Activated CD8-positive, alpha-beta memory T cell treated with anti-CD3 and anti-CD28 coated beads for 24 hours (primary cell): ENCODE results near the gene HMCN2.
A peak's percentile ranks its signal among the peaks of the same experiment; 100 is the strongest.

Experiments
- DNase-seq: peaks from one replicate; pipeline ENCODE4 v3.0.0-alpha.2; 2020

HMCN2 gene

DNA sequence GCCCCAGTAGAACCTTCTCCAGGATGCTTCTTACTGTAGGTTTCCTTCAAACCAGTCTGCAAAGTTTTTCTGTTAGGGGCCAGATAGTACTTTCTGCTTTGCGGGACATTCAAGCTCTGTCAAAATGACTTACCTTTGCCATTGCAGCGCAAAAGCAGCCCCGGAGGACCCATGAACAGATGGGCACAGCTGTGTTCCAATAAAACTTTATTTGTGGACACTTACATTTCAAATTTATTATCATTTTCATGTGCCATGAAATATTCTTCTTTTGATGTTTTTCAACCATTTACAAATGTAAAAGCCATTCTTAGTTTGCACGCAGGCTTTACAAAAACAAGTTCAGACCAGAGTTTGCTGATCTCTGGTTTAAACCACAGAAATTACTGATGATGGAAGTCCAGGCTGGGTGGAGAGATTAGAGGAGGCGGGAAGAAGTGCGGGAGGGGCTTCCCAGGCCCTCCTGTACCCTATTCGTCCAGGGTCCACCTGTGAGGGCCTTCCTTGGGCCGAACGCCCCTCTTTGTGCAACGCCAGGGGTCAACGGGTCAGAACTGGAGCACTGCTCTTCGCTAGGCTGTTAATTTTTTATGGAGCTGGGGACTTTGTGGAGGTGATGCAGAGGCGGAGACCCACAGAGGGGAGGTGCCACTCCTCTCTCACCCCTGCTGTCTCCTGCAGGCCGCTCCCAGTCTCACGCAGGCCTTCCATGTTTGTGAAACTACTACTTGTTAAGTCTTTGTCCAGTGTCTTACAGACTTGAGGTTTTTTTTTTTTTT is 171.6 kb downstream of the HMCN2 start:
- DNase-seq, result no peak

DNA sequence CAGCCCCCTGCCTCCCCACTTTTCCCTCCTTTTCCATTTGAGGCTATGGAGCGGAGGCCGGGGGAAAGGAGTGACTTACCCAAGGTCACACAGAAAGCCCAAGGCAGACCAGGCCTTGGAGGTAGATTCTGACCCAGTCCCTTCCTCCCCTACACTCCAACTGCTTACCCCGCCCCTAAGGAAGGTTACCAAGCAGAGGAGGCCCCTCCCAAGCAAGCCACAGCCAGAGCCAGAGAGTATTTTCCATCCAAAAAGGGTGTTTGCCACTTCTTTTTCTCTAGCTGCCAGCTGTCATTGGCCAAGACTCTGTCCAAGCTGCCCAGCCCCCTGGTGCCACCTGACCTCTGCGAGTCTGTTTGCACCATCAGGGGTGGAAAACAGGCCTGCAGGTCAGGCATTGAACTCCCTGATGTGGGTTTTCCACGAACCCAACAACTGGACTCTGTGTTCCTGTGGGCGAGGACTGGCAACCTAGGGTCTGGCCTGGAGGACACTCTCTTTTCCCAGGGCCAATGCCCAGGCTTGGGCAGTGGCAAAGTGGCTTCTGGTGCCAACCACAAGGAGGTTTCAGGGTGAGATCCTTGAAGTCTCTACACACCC is 172.9 kb downstream of the HMCN2 start:
- DNase-seq, result no peak

DNA sequence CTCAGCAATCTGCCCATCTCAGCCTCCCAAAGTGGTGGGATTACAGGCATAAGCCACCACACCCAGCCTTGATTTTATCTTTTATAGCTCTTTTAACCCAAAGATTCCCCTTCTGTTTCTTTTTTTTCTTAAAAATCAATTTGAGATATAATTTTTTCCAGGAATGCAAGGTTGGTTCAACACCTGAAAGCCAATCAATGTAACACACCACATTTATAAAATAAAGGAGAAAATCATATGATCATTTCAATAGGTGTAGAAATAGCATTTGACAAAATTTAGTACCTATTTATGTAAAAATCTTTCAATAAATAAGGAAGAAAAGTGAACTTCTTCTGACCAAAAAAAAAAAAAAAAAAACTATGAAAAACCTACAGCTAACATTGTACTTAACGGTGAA is 175.5 kb downstream of the HMCN2 start:
- no peak for DNase-seq

DNA sequence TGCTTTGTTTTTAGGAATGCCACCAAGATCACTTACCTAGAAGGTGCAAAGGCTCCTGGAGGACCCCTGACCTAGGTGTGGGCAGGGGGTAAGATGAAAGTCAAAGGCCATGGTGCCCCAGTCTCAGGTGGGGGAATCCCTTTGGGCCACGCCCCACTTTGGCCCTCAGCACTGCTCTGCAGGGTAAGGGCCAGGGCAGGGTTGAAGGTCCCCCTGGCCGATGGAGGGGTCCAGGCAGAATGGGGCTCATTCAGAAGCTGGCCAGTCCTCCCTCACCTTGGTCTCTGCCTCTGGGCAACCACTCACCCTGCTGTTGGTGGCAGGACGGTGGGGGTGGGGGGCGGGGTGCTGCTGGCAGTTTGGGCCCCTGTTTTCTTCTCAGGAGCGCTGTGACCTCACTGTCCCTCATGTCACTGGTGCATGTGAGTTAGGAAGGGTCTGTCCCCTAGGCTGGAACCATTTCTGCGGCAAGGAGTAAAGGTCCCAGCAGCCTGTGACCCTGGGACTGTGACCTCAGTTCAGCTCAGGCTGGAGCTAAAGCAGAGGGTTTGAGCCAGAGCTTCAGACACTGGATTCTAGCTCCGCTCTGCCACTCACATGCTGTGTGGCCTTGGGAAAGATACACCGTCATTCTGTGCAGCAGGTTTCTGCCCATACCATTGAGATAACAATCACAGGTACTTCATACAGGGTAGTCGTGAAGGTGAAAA is 177.3 kb downstream of the HMCN2 start:
- DNase-seq, result no peak

DNA sequence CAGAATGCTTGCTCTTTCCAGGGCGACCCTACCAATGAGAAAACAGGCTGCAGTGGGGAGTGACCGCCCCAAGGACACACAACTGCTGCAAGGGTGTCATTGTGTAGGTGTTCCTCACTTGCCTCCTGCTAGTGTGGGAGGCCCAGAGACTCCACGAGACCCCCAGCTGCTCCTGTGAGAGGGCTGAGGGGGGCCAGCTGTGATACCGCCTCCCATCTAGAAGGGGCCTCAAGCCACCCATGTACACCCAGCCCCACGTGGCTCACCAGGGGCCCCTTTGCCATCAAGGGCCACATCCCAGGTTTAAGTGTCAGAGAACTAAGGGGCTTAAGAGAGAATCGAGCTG is 177.9 kb downstream of the HMCN2 start:
- no peak for DNase-seq

DNA sequence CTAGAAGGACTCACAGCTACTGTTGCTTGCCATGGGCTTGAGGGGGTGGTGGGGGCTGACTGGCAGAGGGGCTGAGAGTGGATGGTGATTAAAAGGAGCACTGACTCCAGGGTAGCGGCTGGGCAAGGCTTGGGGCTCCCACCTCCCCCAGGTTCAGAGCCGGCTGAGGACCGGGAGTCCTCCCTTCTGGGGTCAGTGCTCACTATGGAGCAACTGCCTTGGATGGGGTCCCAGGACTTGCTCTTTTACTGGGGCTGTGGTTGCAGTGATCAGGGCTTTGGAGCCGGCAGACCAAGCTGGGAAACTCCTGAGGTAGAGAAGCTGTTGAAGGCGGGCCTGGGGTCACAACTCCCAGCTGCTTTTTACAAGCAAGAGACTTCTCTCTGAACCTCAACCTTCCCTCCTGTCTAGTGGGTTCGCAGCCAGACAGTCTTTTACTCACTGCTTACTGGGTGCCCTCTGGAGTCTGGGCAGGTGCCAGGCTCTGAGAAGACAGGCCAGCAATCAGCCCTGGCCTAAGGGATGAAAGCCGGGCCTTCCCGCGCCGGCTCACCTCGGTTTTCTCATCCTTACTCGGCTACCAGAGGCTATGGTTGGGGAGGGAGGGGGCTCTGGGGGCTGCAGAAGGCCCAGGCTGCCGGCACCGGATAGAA is 178.4 kb downstream of the HMCN2 start:
- DNase-seq, result no peak

DNA sequence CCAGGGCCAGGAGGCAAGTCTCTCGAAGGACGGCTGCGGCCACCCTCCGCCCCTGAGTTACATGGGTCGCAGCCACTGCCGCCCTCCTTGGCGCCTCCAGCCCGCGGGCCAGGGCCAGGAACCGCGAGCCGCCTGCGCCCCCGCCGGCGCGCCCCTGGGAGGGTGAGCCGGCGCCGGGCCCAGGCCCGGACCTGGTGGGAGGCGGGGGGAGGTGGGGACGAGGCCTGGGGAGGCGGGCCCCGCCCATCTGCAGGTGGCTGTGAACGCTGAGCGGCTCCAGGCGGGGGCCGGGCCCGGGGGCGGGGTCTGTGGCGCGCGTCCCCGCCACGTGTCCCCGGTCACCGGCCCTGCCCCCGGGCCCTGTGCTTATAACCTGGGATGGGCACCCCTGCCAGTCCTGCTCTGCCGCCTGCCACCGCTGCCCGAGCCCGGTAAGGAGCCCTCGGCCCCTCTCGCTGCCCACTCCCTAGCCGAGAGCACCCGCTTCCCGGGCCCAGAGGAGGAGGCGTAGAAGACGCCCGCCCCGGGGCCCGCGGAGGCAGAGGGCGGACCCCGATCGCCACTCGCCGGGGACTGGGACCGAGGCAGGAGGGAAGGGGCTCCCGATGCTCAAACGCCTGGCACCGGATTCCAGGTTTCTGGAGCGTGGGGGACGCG is 179.1 kb downstream of the HMCN2 start, which contains the start of gene ASS1:
TSS of gene ASS1 (plus strand) at position 397 of the 657 bp plus-strand sequence. CDS start 7,268 bp downstream, outside the sequence.
- peak; percentile 72 for DNase-seq

DNA sequence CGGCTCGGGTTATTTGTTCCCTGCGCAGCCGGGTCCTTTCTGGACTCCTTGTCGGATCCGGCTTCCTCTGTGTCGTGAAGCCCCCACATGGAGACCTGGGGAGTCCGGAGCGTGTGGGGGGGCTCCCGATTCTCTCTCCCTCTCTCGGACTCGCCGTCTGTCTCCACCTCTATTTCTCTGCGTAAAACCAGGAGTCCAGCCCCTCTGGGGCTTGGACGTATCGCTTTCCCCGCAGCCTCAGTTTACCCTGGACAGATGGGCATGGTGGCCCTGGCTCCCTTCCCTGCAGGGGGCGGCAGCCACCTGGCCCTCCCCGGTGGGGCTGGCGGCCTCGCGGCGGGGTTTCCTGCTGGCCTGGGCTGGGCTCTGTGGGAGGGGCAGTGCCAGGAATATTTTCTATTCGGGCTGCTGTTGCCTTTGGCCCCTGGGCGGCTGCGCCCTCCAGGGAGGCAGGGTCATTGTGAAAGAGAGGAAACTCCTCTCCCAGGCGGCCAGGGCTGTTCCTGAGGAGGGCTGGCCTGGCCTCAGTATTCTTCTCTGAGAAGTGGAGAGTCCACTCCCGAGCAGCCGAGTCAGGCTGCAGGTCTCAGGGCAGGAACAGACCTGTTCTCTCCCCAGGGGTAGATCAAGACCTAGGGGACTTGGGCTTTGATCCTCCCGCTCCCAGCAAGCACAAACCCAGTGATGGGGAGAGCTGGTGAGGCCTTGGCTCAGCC is 179.9 kb downstream of the HMCN2 start:
- DNase-seq, result no peak

DNA sequence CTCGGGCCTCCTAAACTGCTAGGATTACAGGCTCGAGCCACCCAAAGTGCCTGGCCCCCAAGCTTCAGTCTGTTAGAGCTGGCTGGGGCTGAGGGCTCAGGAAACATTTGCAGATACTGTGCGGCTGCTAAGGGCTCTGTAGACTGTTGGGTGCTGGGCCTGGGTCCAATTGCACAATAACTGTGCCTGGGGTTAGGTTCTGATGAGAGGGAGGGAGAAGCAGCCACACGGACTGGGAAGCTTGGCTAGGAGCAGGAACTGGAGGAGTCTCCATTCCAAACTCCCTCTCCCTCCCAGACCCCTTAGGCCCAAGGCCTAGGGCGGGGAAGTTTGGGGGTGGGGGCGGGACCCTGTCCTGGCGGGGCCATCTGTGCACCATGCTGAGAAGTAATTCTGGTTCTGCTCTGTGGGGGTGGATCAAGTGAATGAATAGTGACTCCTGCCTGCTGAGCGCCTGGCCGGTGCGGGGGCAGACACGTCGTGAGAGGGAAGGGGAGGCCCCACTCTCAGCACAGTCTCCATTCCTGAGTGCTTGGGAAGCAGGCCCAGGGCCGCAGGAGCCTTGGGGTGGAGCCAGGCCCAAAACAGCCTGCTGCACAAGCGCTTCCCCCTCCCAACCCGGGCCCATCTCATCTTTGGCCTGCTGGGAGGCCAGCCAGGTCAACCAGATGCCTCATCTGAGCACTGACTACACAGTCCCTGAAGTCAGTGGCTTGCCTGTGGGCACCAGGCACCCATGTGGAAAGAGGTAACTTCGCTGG is 180.7 kb downstream of the HMCN2 start:
- DNase-seq, result no peak

DNA sequence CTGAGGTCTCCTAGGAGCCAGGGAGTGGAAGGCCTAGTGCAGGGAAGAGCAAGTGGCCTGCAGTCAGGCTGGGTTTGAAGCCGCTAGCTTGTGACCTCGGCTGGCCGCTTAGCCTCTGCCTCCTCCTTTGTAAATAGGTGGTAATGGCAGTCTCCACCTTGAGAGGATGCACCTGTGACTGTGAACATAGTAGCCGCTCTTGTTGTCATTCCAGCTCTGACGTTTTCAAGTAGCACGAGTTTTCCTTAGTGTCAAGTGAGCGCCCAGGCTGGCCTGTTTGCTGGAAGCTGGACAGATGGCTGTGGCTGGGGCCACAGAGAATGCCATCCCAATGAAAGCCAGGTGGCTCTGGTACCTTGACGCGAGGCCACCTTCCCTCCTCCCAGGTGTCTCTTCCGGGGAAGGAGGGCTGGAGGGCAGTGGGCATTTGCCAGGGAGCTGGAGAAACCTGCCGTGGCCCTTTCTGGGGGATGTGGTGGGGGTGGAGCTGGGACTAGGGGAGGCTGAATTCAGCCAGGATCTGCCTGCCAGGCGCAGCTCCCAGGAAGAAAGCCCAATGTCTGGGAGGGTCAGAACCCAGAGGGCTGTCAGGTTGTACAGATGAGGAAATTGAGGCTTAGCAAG is 181.7 kb downstream of the HMCN2 start:
- no peak for DNase-seq

DNA sequence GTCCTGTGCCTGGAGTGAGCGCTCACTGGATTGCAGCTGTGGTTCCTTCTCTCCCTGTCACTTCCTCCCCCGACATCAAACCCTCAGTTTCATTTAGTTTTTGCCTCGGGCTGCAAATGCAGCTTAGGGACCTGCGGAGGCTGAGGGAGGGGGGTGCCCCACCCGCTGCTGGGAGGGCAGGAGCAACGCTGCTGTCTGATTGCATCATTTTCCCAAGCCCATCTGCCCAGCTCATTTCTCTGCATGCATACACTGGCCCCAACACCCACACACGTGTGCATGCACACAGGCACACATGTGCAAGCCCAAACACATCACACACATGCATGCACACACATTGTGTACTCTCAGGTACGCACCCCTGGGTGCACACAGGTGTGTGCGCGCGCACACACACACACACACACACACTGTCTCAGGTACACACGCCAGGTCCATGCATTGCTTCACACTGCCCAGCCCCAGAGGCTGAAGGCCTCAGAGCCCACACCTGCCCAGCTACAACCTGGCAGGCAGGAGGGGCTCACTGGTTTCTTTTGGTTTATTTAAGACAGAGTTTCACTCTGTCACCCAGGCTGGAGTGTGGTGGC is 182.6 kb downstream of the HMCN2 start:
- DNase-seq, result no peak

DNA sequence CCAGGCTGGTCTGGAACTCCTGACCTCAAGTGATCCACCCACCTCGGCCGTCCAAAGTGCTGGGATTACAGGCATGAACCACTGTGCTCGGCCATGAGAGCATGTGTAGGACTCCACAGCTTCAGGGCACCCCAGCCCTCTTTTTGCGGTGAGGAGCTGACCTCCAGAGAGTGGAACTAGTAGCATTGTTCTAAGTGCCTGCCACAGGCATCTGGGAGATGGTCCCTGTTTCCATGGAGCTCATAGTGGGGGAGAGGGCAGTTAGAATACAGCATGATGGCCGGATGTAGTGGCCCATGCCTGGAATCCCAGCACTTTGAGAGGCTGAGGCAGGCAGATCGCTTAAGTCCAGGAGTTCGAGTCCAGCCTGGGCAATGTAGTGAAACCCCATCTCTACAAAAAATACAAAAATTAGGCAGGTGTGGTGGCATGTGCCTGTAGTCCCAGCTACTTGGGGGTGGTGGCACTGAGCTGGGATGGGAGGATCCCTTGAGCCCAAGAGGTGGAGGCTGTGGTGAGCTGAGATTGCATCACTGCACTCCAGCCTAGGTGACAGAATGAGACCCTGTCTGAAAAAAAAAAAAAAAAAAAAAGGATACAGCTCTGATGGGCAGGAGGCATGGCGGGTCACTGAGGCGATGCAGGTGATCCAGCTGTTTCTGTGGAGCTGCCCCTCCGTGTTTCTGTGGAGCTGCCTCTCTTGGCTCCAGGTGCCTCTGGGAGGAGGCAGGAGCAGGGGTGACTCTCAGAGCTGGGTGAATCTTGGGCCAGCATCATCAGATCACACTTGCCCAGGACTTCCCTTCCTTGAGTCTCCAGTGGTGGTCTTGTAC is 183.4 kb downstream of the HMCN2 start:
- no peak for DNase-seq

DNA sequence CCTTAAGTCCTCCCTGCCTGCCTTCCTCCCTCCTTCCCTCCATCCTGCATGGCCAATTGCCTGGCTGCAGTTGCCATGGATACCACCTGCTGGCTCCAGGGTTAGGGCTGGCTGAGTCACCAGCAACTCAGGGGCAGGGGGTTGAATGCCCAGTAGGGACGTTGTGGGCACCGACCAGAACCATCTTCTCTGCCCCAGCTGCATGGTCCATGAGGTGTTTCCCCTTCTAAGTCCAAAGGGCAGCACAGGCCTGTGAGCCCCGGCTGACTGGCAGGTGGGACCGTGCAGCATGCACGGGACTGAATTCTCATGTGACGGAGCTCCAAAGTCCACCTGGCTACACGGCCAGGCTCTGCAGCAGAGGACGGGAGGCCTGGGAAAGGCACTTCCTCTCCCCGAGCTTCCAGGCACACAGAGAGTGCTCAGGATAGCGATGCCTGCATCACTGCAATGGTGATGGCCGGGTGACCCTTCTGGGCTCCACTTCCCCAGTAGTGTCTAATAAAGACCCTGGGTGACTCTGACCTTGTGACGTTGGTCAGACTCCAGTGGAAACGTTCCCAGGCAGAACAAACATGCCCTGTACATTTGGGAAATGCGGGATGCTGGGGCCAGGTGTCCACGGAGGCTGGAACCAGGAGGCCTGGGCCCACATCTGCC is 184.9 kb downstream of the HMCN2 start:
- no peak for DNase-seq

DNA sequence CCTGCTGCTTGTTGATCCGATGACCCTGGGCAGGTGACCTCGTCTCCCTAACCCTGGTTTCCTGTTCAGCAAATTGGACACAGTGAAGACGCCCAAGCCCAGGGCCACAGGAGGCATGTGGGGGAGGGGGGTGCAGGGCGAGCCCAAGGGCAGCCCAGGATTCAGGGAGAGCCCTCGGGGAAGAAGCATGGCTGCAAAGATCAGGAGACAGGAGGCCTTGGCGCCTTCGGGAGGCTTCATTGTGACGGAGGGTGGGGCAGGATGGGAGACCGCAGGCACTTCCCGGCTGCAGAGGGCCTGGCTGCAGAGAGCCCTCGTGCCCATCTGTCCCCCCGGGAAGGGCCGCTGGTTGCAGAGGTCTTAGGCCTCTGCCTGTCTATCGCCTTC is 185.4 kb downstream of the HMCN2 start:
- no peak for DNase-seq

DNA sequence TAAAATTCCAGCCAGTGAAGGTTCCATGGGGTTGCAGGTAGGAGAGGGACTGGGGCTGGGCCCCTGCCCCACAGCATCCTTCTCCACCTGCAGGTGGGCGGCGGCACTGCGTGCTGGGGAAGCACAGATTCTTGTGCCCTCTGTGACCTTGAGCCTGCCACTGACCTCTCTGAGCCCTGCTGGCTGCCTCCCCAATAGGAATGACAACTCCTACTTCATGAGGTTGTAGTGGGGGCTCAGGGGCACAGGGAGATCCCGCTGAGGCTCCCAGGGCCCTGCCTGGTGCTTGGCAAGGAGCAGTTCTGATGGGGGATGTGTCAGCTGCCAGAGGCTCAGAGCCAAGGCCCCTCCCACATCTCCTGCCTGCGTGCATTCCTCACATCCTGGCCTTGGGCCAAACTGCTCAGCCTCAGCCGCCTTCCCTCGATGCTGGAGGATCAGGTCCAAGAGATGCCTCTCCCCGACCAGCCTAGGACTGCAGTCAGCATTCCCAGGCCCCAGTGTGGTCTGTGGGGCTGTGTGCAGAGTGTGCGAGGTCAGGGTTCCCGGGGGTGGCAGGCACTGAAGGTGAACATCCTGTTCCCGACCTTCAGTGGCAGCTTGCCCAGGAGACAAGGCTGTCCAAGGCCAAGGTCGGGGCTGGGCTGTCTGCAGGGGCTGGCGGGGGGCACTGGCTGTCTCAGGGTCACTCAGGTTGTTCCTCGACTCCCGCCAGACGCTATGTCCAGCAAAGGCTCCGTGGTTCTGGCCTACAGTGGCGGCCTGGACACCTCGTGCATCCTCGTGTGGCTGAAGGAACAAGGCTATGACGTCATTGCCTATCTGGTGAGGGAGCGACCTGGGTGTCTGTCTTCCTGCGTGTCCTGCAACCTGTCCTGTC is 186.2 kb downstream of the HMCN2 start:
- DNase-seq, result no peak

DNA sequence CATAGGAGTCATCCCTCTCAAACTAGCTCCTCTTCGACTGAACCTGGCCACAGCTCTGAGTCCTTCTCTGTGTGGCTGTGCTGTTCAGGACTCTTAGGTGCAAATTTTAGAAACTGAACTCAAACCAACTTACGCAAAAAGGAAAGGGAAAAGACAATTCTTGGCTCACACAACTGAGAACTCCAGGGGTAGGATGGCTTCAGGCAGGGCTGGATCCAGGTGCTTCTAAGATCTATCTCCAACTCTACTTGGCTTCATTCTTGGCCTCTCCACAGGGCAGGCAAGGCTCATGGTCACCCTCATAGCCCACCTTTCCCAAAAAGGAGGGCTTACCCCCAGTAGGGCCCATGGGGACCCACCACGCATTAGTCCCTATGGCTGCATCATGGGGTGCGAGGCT is 187.3 kb downstream of the HMCN2 start:
- DNase-seq, result no peak

DNA sequence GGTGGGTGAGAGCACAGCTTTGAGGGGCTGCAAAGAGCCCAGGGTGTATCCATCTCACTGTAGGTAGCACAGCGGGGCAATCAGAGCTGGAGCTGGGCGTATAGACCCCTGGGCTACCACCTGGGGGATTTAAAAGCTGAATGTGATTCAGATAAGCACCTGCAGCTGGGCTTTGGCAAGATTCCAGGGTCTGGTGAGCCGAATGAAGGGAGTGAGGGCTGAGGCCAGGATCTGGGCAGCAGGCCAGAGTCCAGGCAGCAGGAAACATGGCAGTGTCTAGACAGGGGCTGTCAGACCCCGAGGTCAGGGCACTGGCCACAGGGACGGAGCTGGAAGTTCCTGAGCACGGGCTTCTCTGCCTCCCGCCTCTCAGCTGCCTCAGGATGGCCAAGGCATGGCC is 187.9 kb downstream of the HMCN2 start:
- DNase-seq, result no peak
